Retinal pigment epithelial cell (primary cell): ENCODE measurements around the gene AKNAD1.

Experiments
- DNase-seq: peaks from one replicate; pipeline ENCODE4 v3.0.0-alpha.2; 2010; ENCODE audit warnings: low read depth
- H3K4me3 ChIP-seq: 2 replicates; pipeline ENCODE4 v1.5.1; 2011; ENCODE audit warnings: mild to moderate bottlenecking, low read length, control low read depth, moderate library complexity
- TF ChIP-seq, protein P1 (sequence below): conservative IDR thresholded peaks from 2 replicates; pipeline ENCODE4 v1.5.1; 2011; ENCODE audit warnings: low read depth, low read length, control low read depth, inconsistent platforms

Gene AKNAD1

DNA sequence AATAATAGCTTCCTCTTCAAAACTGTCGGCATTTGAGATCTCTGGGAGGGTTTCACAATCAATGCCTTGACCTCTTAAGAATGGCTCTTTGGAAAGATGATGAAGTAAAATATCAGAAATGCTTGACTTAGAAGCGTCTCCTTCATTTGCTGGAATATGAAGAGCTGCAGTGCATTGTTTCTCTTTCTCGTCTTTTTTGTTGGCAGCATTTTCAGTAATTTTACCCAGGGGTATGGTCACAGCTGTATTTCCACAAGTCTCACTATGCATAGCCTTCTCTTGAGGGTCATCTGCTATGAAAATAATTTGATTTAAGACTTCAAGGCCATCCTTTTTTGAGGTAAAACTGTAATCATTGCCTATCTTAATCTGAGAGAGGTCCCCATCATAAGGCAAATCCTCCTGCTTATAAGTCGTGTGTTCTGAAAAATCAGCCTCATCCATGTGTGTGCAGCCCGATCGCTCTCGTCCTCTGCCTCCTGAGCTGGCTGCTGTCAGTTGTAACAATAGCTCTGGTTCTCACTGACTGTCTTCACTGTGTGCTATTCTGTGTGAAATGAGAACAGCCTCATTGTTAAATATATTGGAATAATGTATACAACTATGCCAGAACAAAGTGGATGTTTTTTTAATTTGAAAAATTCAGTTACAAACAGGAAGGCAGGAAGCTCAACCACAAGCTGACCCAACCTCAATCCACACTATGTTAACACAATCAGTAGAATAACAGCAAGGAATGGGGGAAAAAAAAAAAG, 4.5 kb downstream of the AKNAD1 start:
- DNase-seq, result no peak
- no peak overlapping the region for H3K4me3 ChIP-seq
- TF ChIP-seq, protein P1, sequence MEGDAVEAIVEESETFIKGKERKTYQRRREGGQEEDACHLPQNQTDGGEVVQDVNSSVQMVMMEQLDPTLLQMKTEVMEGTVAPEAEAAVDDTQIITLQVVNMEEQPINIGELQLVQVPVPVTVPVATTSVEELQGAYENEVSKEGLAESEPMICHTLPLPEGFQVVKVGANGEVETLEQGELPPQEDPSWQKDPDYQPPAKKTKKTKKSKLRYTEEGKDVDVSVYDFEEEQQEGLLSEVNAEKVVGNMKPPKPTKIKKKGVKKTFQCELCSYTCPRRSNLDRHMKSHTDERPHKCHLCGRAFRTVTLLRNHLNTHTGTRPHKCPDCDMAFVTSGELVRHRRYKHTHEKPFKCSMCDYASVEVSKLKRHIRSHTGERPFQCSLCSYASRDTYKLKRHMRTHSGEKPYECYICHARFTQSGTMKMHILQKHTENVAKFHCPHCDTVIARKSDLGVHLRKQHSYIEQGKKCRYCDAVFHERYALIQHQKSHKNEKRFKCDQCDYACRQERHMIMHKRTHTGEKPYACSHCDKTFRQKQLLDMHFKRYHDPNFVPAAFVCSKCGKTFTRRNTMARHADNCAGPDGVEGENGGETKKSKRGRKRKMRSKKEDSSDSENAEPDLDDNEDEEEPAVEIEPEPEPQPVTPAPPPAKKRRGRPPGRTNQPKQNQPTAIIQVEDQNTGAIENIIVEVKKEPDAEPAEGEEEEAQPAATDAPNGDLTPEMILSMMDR, result no peak

DNA sequence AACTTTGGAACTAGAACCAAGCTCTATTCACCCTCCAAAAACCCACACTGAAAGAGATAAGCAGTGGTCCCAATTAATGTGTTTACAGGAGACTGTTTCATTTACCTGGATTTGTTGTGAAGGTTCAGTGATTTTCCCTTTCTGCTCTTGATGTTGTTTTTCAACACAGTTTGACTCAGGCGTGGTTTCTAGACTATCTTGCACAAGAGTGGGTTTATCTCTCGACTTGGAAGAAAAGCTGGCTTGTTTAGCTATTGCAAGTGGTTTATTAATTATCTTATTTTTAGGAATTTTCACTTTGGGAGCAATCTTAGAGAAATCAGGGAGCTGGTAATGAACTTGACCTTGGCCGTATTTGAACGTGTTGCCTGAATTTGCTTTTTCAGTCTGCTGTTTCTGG, 5.3 kb downstream of the AKNAD1 start:
- no peak for DNase-seq
- TF ChIP-seq, protein P1, result no peak
- no peak overlapping the region for H3K4me3 ChIP-seq

DNA sequence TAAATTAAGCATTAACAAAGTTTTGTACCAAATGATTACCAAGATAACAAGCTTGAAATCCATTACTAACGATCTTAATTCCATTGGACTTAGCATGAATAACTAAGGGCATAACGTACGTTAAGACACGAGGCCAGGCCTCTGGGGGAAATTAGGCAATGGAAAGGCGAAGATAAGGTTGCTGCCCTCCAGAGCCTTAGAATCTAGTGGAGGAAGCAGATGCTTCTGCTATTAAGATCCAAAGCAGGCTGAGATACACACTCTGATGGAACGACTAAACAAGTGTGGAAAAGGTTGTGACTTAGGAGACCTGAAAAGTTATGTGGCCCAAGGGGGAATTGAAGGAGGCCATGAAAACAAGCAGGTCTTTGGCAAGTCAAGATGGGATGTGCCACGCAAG, 6.0 kb downstream of the AKNAD1 start:
- DNase-seq, result no peak
- H3K4me3 ChIP-seq, result no peak overlapping the region
- TF ChIP-seq, protein P1, result no peak

DNA sequence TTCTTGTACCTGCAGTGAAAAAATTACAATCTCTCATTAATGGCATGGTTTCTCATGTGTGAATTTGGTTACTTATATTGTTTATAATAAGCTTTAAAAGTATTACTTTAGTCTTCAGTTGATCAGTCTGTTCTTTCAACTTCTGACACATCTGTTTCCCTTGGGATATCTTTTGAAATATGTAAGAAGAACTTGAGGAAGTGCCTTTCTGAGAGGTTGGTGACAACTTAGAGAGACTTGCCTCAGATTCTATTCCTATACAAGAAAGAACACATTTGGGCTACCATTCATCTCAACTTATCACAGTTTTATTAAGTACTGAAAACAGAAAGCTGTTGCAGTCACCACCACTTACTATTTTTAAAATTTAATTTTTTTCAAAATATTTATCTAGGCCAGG, 8.1 kb downstream of the AKNAD1 start:
- H3K4me3 ChIP-seq, result no peak overlapping the region
- no peak for DNase-seq
- TF ChIP-seq, protein P1, result no peak

DNA sequence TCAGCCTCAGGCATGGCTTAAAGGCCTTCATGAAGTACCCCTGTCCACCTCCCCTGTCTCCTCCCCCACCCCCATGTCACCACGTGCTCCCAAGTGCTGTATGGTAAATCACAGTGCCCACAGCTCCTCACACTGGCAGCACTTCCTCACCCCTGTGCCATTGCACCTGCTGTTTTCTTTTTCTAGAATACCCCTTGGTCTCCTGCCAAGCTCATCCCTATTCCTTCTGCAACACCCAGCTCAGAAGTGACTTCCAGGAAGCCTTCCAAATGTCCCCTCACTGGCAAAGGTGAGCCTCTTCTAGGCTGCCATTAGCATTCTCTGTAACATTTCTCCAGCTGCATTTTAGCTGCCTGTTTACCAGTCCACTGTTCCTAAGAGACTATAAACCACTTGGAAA, 9.4 kb downstream of the AKNAD1 start:
- DNase-seq, result no peak
- H3K4me3 ChIP-seq, result no peak overlapping the region
- TF ChIP-seq, protein P1, result no peak

DNA sequence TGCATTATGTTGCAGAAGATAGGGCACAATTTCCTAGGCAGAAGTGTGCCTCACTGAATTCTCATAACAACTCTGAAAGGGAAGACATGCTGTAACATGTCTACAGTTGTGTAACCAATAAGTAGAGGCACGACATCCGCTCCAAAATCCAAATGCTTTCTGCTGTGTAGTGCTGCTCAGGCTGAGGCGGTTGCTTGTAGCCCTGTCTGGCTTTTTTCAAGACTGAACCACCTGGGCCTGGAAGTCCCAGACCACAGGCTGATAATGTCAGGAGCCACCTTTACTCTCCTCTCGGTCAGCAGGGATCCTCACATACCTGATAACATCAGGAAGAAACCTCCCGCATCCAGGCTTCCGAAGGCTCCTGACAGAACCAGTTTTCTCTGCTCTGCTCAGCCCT, 10.9 kb downstream of the AKNAD1 start:
- no peak for DNase-seq
- TF ChIP-seq, protein P1, result no peak
- no peak overlapping the region for H3K4me3 ChIP-seq

DNA sequence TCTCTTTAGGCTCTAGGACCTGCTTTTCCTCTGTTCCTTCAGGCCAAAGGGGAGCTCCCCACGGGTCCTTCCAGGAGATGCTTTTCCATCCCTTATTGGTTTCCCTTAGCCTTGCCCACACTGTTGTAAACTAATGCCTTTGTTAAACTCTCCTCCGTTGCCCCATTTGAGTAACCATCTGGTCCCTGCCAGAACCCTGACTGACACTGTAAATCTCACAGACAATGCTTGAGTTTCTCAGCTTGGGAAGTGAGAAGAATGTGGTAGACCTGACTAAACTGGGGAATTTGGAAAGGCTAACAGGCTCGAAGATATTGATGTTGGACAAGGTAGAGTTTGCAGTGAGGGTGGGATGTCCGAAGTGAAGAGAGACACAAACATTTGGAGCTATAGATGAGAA, 11.4 kb downstream of the AKNAD1 start:
- TF ChIP-seq, protein P1, result no peak
- no peak overlapping the region for H3K4me3 ChIP-seq
- DNase-seq, result no peak
